Tibial nerve (tissue), 4 donors: Measurements from ENCODE around the gene RPS28.

Source experiments
- CTCF ChIP-seq, 5 experiments: fragments of 200-600 bp in 3 of 5; fragments of 450-650 bp in 2 of 5; sonication (generic) in 3 of 5; IDR thresholded peaks; one replicate each; pipeline ENCODE4 v1.5.1; 2016 to 2019; ENCODE audit warnings: antibody characterized with exemption in 5 of 5, mild to moderate bottlenecking in 3 of 5, moderate library complexity in 2 of 5
- EP300 ChIP-seq, 2 donors: sonication (generic); formaldehyde crosslinking; IDR thresholded peaks; one replicate each; pipeline ENCODE4 v1.6.1; 2017; ENCODE audit warnings: antibody characterized with exemption in 2 of 2, mild to moderate bottlenecking in 1 of 2
- POLR2A ChIP-seq, 2 donors: fragments of 450-650 bp; IDR thresholded peaks; one replicate each; pipeline ENCODE4 v1.6.1; 2017; ENCODE audit warnings: antibody characterized with exemption in 2 of 2, mild to moderate bottlenecking in 2 of 2, moderate library complexity in 2 of 2

- no peak for TF ChIP-seq POLR2A (IDR thresholded peaks at IDR 0.05)
- TF ChIP-seq CTCF (IDR thresholded peaks at IDR 0.05): no peak
- TF ChIP-seq EP300 (IDR thresholded peaks at IDR 0.05): peak in 1 of 2 donors; percentile 79
These were observed 34.5 kb downstream of the RPS28 start for GRCh38 chr19:8355631-8356402.
